Measurements from ENCODE around the gene AP3D1.
"Not testable (repeated sequence)": the region's sequence is repeated elsewhere in the genome, so short reads cannot be mapped to it uniquely, and the experiment has no call there.

AP3D1 gene

GRCh38 chr19:2151339-2152229 is at the start of gene AP3D1:
TSS of gene AP3D1 (minus strand) at chr19:2151566. CDS start at chr19:2151334, 232 bp downstream.
- H3K9me3 ChIP-seq (ENCODE audit: insufficient read depth, low read depth, low read length), result no peaks in the 10 kb centered on the region
- peak within 1 kb of the TSS; percentile 95 for H3K4me3 ChIP-seq (ENCODE audit: low read length)
- peak within 1 kb of the TSS; percentile 95 for H3K9ac ChIP-seq (ENCODE audit: low read depth, low read length)
- H3K27me3 ChIP-seq (ENCODE audit: insufficient read depth, low read length), result no peaks in the 10 kb centered on the region
- H3K4me1 ChIP-seq (ENCODE audit: insufficient read depth, low read length), result peaks cover 8% of the 10 kb centered on the region; the same call in 1 of the 2 replicates
- H3K27ac ChIP-seq (ENCODE audit: low read length), result no peak within 1 kb of the TSS
- H3K36me3 ChIP-seq (ENCODE audit: insufficient read depth, low read depth, low read length), result peaks cover 11% of the 10 kb centered on the region; the same call in 1 of the 2 replicates

GRCh38 chr19:2200624-2201294 is 49.4 kb upstream of the AP3D1 start:
- H3K4me3 ChIP-seq (ENCODE audit: low read length); H3K36me3 ChIP-seq (ENCODE audit: insufficient read depth, low read depth, low read length); H3K4me1 ChIP-seq (ENCODE audit: insufficient read depth, low read length); H3K27me3 ChIP-seq (ENCODE audit: insufficient read depth, low read length); H3K9me3 ChIP-seq (ENCODE audit: insufficient read depth, low read depth, low read length); H3K9ac ChIP-seq (ENCODE audit: low read depth, low read length); H3K27ac ChIP-seq (ENCODE audit: low read length): not testable (repeated sequence)

- H3K36me3 ChIP-seq (ENCODE audit: insufficient read depth, low read depth, low read length), result peaks cover 13% of the 10 kb centered on the region
- no peak overlapping the region for H3K27ac ChIP-seq (ENCODE audit: low read length)
- no peaks in the 10 kb centered on the region for H3K9me3 ChIP-seq (ENCODE audit: insufficient read depth, low read depth, low read length)
- no peak overlapping the region for H3K4me3 ChIP-seq (ENCODE audit: low read length)
- no peak overlapping the region for H3K9ac ChIP-seq (ENCODE audit: low read depth, low read length)
- H3K27me3 ChIP-seq (ENCODE audit: insufficient read depth, low read length), result no peaks in the 10 kb centered on the region
- H3K4me1 ChIP-seq (ENCODE audit: insufficient read depth, low read length), result no peaks in the 10 kb centered on the region
These were observed 48.7 kb upstream of the AP3D1 start for GRCh38 chr19:2199861-2200623.

- Histone ChIP-seq H3K9ac (ENCODE audit: low read depth, low read length) (no peak overlapping the region), H3K4me3 (ENCODE audit: low read length) (no peak overlapping the region), H3K9me3 (ENCODE audit: insufficient read depth, low read depth, low read length) (no peaks in the 10 kb centered on the region), H3K27me3 (ENCODE audit: insufficient read depth, low read length) (no peaks in the 10 kb centered on the region), H3K4me1 (ENCODE audit: insufficient read depth, low read length) (no peaks in the 10 kb centered on the region), H3K36me3 (ENCODE audit: insufficient read depth, low read depth, low read length) (peaks cover 21% of the 10 kb centered on the region), H3K27ac (ENCODE audit: low read length) (no peak overlapping the region)
These were observed 47.8 kb upstream of the AP3D1 start for GRCh38 chr19:2199215-2199614.

GRCh38 chr19:2198317-2198716 is 47.0 kb upstream of the AP3D1 start:
- no peak overlapping the region for H3K27ac ChIP-seq (ENCODE audit: low read length)

GRCh38 chr19:2197270-2197669 is 45.9 kb upstream of the AP3D1 start:
- Histone ChIP-seq H3K36me3 (ENCODE audit: insufficient read depth, low read depth, low read length) (peaks cover 26% of the 10 kb centered on the region), H3K27me3 (ENCODE audit: insufficient read depth, low read length) (no peaks in the 10 kb centered on the region), H3K4me3 (ENCODE audit: low read length) (no peak overlapping the region), H3K27ac (ENCODE audit: low read length) (no peak overlapping the region), H3K9ac (ENCODE audit: low read depth, low read length) (no peak overlapping the region; the same call in 1 of the 2 replicates), H3K9me3 (ENCODE audit: insufficient read depth, low read depth, low read length) (no peaks in the 10 kb centered on the region), H3K4me1 (ENCODE audit: insufficient read depth, low read length) (no peaks in the 10 kb centered on the region)

More at GRCh38 chr19:2198317-2198716, 47.0 kb upstream of the AP3D1 start:
- Histone ChIP-seq H3K4me1 (ENCODE audit: insufficient read depth, low read length) (no peaks in the 10 kb centered on the region), H3K36me3 (ENCODE audit: insufficient read depth, low read depth, low read length) (peaks cover 21% of the 10 kb centered on the region), H3K9me3 (ENCODE audit: insufficient read depth, low read depth, low read length) (no peaks in the 10 kb centered on the region), H3K4me3 (ENCODE audit: low read length) (no peak overlapping the region), H3K9ac (ENCODE audit: low read depth, low read length) (no peak overlapping the region), H3K27me3 (ENCODE audit: insufficient read depth, low read length) (no peaks in the 10 kb centered on the region)

- Histone ChIP-seq H3K27me3 (ENCODE audit: insufficient read depth, low read length) (no peaks in the 10 kb centered on the region), H3K36me3 (ENCODE audit: insufficient read depth, low read depth, low read length) (peaks cover 38% of the 10 kb centered on the region), H3K4me1 (ENCODE audit: insufficient read depth, low read length) (no peaks in the 10 kb centered on the region), H3K4me3 (ENCODE audit: low read length) (no peak overlapping the region), H3K27ac (ENCODE audit: low read length) (no peak overlapping the region), H3K9ac (ENCODE audit: low read depth, low read length) (no peak overlapping the region), H3K9me3 (ENCODE audit: insufficient read depth, low read depth, low read length) (no peaks in the 10 kb centered on the region)
These were observed 44.5 kb upstream of the AP3D1 start for GRCh38 chr19:2195914-2196313.

GRCh38 chr19:2195361-2195760 is 44.0 kb upstream of the AP3D1 start:
- no peaks in the 10 kb centered on the region for H3K9me3 ChIP-seq (ENCODE audit: insufficient read depth, low read depth, low read length)
- no peak overlapping the region for H3K4me3 ChIP-seq (ENCODE audit: low read length)
- H3K4me1 ChIP-seq (ENCODE audit: insufficient read depth, low read length), result no peaks in the 10 kb centered on the region
- H3K27ac ChIP-seq (ENCODE audit: low read length), result no peak overlapping the region
- no peak overlapping the region for H3K9ac ChIP-seq (ENCODE audit: low read depth, low read length)
- H3K36me3 ChIP-seq (ENCODE audit: insufficient read depth, low read depth, low read length), result peaks cover 42% of the 10 kb centered on the region
- H3K27me3 ChIP-seq (ENCODE audit: insufficient read depth, low read length), result no peaks in the 10 kb centered on the region

GRCh38 chr19:2194513-2195078 is 43.2 kb upstream of the AP3D1 start:
- H3K27me3 ChIP-seq (ENCODE audit: insufficient read depth, low read length), result no peaks in the 10 kb centered on the region
- no peak overlapping the region for H3K4me3 ChIP-seq (ENCODE audit: low read length)
- peaks cover 45% of the 10 kb centered on the region for H3K36me3 ChIP-seq (ENCODE audit: insufficient read depth, low read depth, low read length)
- H3K27ac ChIP-seq (ENCODE audit: low read length), result no peak overlapping the region
- H3K4me1 ChIP-seq (ENCODE audit: insufficient read depth, low read length), result no peaks in the 10 kb centered on the region
- H3K9ac ChIP-seq (ENCODE audit: low read depth, low read length), result no peak overlapping the region
- H3K9me3 ChIP-seq (ENCODE audit: insufficient read depth, low read depth, low read length), result no peaks in the 10 kb centered on the region

- Histone ChIP-seq H3K36me3 (ENCODE audit: insufficient read depth, low read depth, low read length) (peaks cover 52% of the 10 kb centered on the region), H3K9ac (ENCODE audit: low read depth, low read length) (no peak overlapping the region)
These were observed 42.4 kb upstream of the AP3D1 start for GRCh38 chr19:2193807-2194206.

GRCh38 chr19:2192862-2193261 is 41.5 kb upstream of the AP3D1 start:
- H3K9me3 ChIP-seq (ENCODE audit: insufficient read depth, low read depth, low read length), result no peaks in the 10 kb centered on the region
- H3K27me3 ChIP-seq (ENCODE audit: insufficient read depth, low read length), result no peaks in the 10 kb centered on the region
- H3K27ac ChIP-seq (ENCODE audit: low read length), result no peak overlapping the region
- H3K4me1 ChIP-seq (ENCODE audit: insufficient read depth, low read length), result no peaks in the 10 kb centered on the region
- no peak overlapping the region for H3K4me3 ChIP-seq (ENCODE audit: low read length)
- no peak overlapping the region for H3K9ac ChIP-seq (ENCODE audit: low read depth, low read length)
- H3K36me3 ChIP-seq (ENCODE audit: insufficient read depth, low read depth, low read length), result peaks cover 57% of the 10 kb centered on the region

More at GRCh38 chr19:2193807-2194206, 42.4 kb upstream of the AP3D1 start:
- no peaks in the 10 kb centered on the region for H3K27me3 ChIP-seq (ENCODE audit: insufficient read depth, low read length)
- H3K9me3 ChIP-seq (ENCODE audit: insufficient read depth, low read depth, low read length), result no peaks in the 10 kb centered on the region
- H3K4me1 ChIP-seq (ENCODE audit: insufficient read depth, low read length), result no peaks in the 10 kb centered on the region
- H3K4me3 ChIP-seq (ENCODE audit: low read length), result no peak overlapping the region
- no peak overlapping the region for H3K27ac ChIP-seq (ENCODE audit: low read length)
